ENCODE measurements around the gene ZBTB20. TPM values are rescaled to one million over a fixed set of nuclear protein-coding genes. Genes with fewer than 3 reads are reported as not detected.

Gene ZBTB20
- total and polyA plus RNA-seq, 10 of the 15 experiments (the other 5 are each of a cell fraction or from before 2014, with no cell fraction given) = 0.20 to 5.5 (median 2.2) TPM

DNA sequence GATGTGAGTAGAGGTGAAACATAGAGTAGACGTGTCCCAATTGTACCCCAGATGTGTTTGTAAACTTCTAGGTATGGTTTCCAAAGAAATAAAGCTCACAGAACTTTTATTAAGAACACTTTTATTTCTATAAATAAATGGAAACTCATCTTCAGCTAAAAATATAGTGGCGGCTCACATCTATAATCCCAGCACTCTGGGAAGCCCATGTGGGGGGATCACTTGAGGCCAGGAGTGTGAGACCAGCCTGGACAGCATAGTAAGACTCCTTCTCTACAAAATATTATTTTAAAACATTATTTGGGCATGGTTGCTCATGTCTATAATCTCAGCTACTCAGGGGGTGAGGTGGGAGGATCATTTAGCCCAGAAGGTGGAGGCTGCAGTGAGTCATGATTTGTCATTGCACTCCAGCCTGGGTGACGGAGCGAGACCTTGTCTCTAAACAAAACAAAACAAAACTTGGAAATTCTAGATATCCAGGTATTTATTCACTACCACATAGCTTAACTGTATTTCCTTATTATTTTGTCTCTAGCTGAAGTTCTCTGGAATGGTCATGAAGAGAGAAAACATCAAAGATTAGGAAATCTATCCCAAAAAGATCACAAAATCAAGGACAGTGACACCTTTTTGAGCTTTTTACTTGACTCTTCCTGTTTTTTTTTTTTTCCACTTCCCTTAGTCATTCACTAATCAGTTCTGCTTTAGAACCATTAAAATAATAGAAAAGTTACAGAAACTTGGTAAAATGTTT lies 595.1 kb downstream of the ZBTB20 start:
- ATAC-seq = no peak
- 85% methylated on average over 4 of the region's 4 CpGs for WGBS (ENCODE audit: insufficient coverage, insufficient replicate concordance, low lambda C conversion rate, missing lambda C conversion rate)
- H3K27ac ChIP-seq (ENCODE audit: control insufficient read depth, insufficient read depth) = no peak overlapping the region
- POLR2A ChIA-PET = no interaction called here
- CTCF ChIA-PET = interaction anchor here (0.8 to 1.0 kb wide), 2 partner anchors 24 to 28 kb away, joined by 4 read pairs; no protein-coding TSS in a partner anchor
- TF ChIP-seq JUND (IDR thresholded peaks at IDR 0.05; ENCODE audit: low read depth, low read length) (no peak), RUNX3 (IDR thresholded peaks at IDR 0.05; ENCODE audit: low read length) (no peak), MAX (IDR thresholded peaks at IDR 0.05; ENCODE audit: low read depth, low read length) (no peak), KLF5 (IDR thresholded peaks at IDR 0.05; ENCODE audit: partially characterized antibody) (no peak), SKIL (IDR thresholded peaks at IDR 0.05; ENCODE audit: low read depth, poor library complexity, severe bottlenecking) (no peak), HCFC1 (IDR thresholded peaks at IDR 0.05; ENCODE audit: low read length) (no peak), SPI1 (IDR thresholded peaks at IDR 0.05; ENCODE audit: borderline replicate concordance, insufficient read depth, low read depth, low read length) (no peak), CEBPB (IDR thresholded peaks at IDR 0.05; ENCODE audit: borderline replicate concordance in 1 of 2, low read depth in 2 of 2, low read length in 2 of 2) (no peak), NFYB (IDR thresholded peaks at IDR 0.05; ENCODE audit: insufficient read depth, low read depth, low read length) (no peak)
- TF ChIP-seq, protein P1, sequence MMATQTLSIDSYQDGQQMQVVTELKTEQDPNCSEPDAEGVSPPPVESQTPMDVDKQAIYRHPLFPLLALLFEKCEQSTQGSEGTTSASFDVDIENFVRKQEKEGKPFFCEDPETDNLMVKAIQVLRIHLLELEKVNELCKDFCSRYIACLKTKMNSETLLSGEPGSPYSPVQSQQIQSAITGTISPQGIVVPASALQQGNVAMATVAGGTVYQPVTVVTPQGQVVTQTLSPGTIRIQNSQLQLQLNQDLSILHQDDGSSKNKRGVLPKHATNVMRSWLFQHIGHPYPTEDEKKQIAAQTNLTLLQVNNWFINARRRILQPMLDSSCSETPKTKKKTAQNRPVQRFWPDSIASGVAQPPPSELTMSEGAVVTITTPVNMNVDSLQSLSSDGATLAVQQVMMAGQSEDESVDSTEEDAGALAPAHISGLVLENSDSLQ (IDR thresholded peaks at IDR 0.05) = no peak
- TF ChIP-seq, protein P2, sequence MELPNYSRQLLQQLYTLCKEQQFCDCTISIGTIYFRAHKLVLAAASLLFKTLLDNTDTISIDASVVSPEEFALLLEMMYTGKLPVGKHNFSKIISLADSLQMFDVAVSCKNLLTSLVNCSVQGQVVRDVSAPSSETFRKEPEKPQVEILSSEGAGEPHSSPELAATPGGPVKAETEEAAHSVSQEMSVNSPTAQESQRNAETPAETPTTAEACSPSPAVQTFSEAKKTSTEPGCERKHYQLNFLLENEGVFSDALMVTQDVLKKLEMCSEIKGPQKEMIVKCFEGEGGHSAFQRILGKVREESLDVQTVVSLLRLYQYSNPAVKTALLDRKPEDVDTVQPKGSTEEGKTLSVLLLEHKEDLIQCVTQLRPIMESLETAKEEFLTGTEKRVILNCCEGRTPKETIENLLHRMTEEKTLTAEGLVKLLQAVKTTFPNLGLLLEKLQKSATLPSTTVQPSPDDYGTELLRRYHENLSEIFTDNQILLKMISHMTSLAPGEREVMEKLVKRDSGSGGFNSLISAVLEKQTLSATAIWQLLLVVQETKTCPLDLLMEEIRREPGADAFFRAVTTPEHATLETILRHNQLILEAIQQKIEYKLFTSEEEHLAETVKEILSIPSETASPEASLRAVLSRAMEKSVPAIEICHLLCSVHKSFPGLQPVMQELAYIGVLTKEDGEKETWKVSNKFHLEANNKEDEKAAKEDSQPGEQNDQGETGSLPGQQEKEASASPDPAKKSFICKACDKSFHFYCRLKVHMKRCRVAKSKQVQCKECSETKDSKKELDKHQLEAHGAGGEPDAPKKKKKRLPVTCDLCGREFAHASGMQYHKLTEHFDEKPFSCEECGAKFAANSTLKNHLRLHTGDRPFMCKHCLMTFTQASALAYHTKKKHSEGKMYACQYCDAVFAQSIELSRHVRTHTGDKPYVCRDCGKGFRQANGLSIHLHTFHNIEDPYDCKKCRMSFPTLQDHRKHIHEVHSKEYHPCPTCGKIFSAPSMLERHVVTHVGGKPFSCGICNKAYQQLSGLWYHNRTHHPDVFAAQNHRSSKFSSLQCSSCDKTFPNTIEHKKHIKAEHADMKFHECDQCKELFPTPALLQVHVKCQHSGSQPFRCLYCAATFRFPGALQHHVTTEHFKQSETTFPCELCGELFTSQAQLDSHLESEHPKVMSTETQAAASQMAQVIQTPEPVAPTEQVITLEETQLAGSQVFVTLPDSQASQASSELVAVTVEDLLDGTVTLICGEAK (IDR thresholded peaks at IDR 0.05; ENCODE audit: borderline replicate concordance) = no peak
- H3K9ac ChIP-seq (ENCODE audit: control insufficient read depth, insufficient read depth, low read length) = no peak overlapping the region
- no peak overlapping the region for H3K4me3 ChIP-seq
- no peaks in the 10 kb centered on the region for H3K27me3 ChIP-seq (replicated peaks in 1 of 2; ENCODE audit: control insufficient read depth in 2 of 2, insufficient read depth in 2 of 2, low read length in 1 of 2)
- H3K79me2 ChIP-seq (ENCODE audit: control insufficient read depth, insufficient read depth, low read length) = no peaks in the 10 kb centered on the region
- FAIRE-seq = no peak
- no peak for DNase-seq (ENCODE audit: low read depth, low spot score)
- in situ Hi-C loops (cut with MboI) (no loop called here), intact Hi-C loops (cut with micrococcal nuclease; ENCODE audit: unreplicated experiment) (no loop called here)
- SMC1A ChIA-PET (ENCODE audit: uncharacterized antibody, unreplicated experiment) = no interaction called here
- H3K36me3 ChIP-seq (ENCODE audit: control insufficient read depth in 2 of 2, insufficient read depth in 2 of 2, low read length in 1 of 2) = no peaks in the 10 kb centered on the region
- RAD21 ChIA-PET (ENCODE audit: unreplicated experiment) = no interaction called here
- H3K4me2 ChIP-seq (ENCODE audit: control insufficient read depth, insufficient read depth) = no peak overlapping the region
- H2AFZ ChIP-seq (ENCODE audit: control insufficient read depth, low read depth, low read length) = no peak overlapping the region
- BruUV-seq (replicated peaks) = no TSS peak
- no peaks in the 10 kb centered on the region for H3K9me3 ChIP-seq (replicated peaks; ENCODE audit: control insufficient read depth, insufficient read depth, low read length)
- H3K4me1 ChIP-seq (ENCODE audit: control insufficient read depth, insufficient read depth, low read length) = no peaks in the 10 kb centered on the region
- H4K20me1 ChIP-seq (ENCODE audit: control insufficient read depth, insufficient read depth) = no peaks in the 10 kb centered on the region
